NCI-H345 treated with DMSO at 0.1 percent for 48 hours (cell line): ENCODE data around the gene RNF10.
"Not testable (repeated sequence)": the region's sequence is repeated elsewhere in the genome, so short reads cannot be mapped to it uniquely, and the experiment has no call there.

Experiments used
- DNase-seq: peaks from one replicate; lab custom pipeline; 2025; ENCODE audit not compliant: unreplicated experiment; lab: John Stamatoyannopoulos, UW

RNF10 gene

GRCh38 chr12:120534203-120534702 is at the start of gene RNF10:
RNF10 (plus strand) TSS chr12:120534356; CDS start chr12:120534812, 456 bp downstream.
- DNase-seq = peak; percentile 91

GRCh38 chr12:120485961-120486881 is 47.9 kb upstream of the RNF10 start:
- no peak for DNase-seq

- not testable (repeated sequence) for DNase-seq
Observed at GRCh38 chr12:120487552-120487951, 46.6 kb upstream of the RNF10 start.

- no peak for DNase-seq
Observed at GRCh38 chr12:120488057-120488640, 46.0 kb upstream of the RNF10 start.

GRCh38 chr12:120489018-120489417 is 45.1 kb upstream of the RNF10 start:
- DNase-seq = no peak

- no peak for DNase-seq
Observed at GRCh38 chr12:120490325-120490724, 43.8 kb upstream of the RNF10 start.

- DNase-seq = no peak
Observed at GRCh38 chr12:120490833-120491512, 43.2 kb upstream of the RNF10 start.

- no peak for DNase-seq
Observed at GRCh38 chr12:120495186-120495730, 38.9 kb upstream of the RNF10 start.

- peak; percentile 87 for DNase-seq
Observed at GRCh38 chr12:120495731-120496412, 38.3 kb upstream of the RNF10 start, which contains the start of gene DYNLL1. DYNLL1 (plus strand) TSS chr12:120496113; CDS start chr12:120496422, 309 bp downstream.

GRCh38 chr12:120496413-120497340 is 37.5 kb upstream of the RNF10 start:
- no peak for DNase-seq

- no peak for DNase-seq
Observed at GRCh38 chr12:120497524-120498150, 36.5 kb upstream of the RNF10 start.

- DNase-seq = no peak
Observed at GRCh38 chr12:120498870-120499515, 35.2 kb upstream of the RNF10 start.

- no peak for DNase-seq
Observed at GRCh38 chr12:120500581-120500980, 33.6 kb upstream of the RNF10 start.

- DNase-seq = no peak
Observed at GRCh38 chr12:120504587-120504986, 29.6 kb upstream of the RNF10 start.

- DNase-seq = no peak
Observed at GRCh38 chr12:120508537-120508936, 25.6 kb upstream of the RNF10 start.

- no peak for DNase-seq
Observed at GRCh38 chr12:120514002-120514401, 20.2 kb upstream of the RNF10 start.

GRCh38 chr12:120515496-120515895 is 18.7 kb upstream of the RNF10 start:
- DNase-seq = no peak

- DNase-seq = not testable (repeated sequence)
Observed at GRCh38 chr12:120519324-120519723, 14.8 kb upstream of the RNF10 start.
